Spleen (tissue), 7 donors: ENCODE data around the gene SYCN.

ENCODE experiments used
- POLR2AphosphoS5 ChIP-seq, 3 donors: sonication (generic); formaldehyde crosslinking; IDR thresholded peaks; one replicate each; pipeline ENCODE4 v1.5.1; 2017; ENCODE audit warnings: antibody characterized with exemption in 3 of 3
- TF ChIP-seq, protein P1 (sequence below), 11 experiments: fragments of 200-600 bp in 7 of 11; fragments of 450-650 bp in 4 of 11; sonication (generic) in 4 of 11; IDR thresholded peaks in 8 of 11; conservative IDR thresholded peaks in 3 of 11; 1 replicate in 7 of 11; 2 replicates in 4 of 11; pipeline versions ENCODE4 v1.4.0 to v1.8.0; 2016 to 2021; ENCODE audit warnings: antibody characterized with exemption in 11 of 11, inconsistent platforms in 4 of 11, mild to moderate bottlenecking in 1 of 11
- donor health status: DM: no; HTN: no; CAD: no; lungs with moderate emphysema.
- donor health status: DM: no; HTN: no; CAD: no.
- donor health status: DM: no; HTN: no; CAD: no.

DNA sequence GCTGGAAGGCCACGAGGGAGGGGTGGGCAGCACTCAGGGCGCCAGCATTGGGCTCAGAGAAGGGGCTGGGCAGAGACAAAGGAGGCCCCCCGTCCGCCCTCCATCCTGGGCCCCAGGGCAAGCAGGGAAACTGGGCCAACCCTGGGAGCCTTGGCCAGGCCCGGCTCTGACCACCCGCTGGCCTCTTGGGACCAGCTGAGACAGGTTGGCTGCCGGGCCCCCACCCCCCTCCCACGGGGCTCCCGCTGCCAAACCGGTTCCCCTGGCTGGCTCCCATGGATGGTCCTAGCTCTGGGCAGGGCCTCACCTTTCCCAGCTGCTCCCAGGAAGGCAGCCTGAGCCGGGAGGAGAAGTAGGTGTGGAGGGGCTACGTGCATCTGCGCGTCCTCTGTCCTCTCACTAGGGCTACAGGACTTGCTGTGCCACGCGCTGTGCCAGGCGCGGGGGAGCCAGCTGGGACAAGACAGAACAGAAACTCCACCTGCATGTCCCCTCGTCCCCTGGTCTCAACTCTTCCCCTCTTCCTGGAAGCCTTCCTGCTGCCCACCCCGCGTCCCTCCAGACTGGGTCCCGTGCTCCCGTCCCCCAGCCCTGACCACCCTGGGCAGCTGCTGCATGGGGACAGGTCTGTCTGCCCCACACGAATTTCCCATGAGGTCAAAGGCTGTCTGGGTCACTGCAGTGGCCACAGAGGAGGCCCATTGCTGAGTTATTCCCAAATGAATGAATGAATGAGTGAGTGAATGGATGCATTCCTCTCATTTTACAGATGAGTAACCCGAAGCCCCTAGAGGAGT lies 36.4 kb downstream of the SYCN start:
- TF ChIP-seq, protein P1, sequence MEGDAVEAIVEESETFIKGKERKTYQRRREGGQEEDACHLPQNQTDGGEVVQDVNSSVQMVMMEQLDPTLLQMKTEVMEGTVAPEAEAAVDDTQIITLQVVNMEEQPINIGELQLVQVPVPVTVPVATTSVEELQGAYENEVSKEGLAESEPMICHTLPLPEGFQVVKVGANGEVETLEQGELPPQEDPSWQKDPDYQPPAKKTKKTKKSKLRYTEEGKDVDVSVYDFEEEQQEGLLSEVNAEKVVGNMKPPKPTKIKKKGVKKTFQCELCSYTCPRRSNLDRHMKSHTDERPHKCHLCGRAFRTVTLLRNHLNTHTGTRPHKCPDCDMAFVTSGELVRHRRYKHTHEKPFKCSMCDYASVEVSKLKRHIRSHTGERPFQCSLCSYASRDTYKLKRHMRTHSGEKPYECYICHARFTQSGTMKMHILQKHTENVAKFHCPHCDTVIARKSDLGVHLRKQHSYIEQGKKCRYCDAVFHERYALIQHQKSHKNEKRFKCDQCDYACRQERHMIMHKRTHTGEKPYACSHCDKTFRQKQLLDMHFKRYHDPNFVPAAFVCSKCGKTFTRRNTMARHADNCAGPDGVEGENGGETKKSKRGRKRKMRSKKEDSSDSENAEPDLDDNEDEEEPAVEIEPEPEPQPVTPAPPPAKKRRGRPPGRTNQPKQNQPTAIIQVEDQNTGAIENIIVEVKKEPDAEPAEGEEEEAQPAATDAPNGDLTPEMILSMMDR (IDR thresholded peaks at IDR 0.05 in 8 of 11, conservative IDR thresholded peaks at IDR 0.05 in 3 of 11): no peak
- TF ChIP-seq POLR2AphosphoS5 (IDR thresholded peaks at IDR 0.05): no peak
